Suprapubic skin (tissue), 4 donors: Measurements from ENCODE around the gene SHC1. TPM values are rescaled to one million over a fixed set of nuclear protein-coding genes. Genes with fewer than 3 reads are reported as not detected.

Experiments
- DNase-seq, 2 donors: peaks; one replicate each; pipeline ENCODE4 v3.0.0-alpha.2; 2019; ENCODE audit warnings: low spot score in 2 of 2
- H3K27ac ChIP-seq: fragments of 200-600 bp; sonication (generic); one replicate; pipeline ENCODE4 v1.5.1; 2019
- H3K27me3 ChIP-seq: fragments of 200-600 bp; sonication (generic); one replicate; pipeline ENCODE4 v1.5.1; 2019
- H3K36me3 ChIP-seq: fragments of 200-600 bp; sonication (generic); one replicate; pipeline ENCODE4 v1.5.1; 2019
- H3K4me1 ChIP-seq: fragments of 200-600 bp; sonication (generic); one replicate; pipeline ENCODE4 v1.5.1; 2019
- H3K4me3 ChIP-seq: fragments of 200-600 bp; sonication (generic); one replicate; pipeline ENCODE4 v1.5.1; 2019; ENCODE audit warnings: mild to moderate bottlenecking
- H3K9me3 ChIP-seq: fragments of 200-600 bp; sonication (generic); one replicate; pipeline ENCODE4 v1.5.1; 2019
- EP300 ChIP-seq: sonication (generic); formaldehyde crosslinking; IDR thresholded peaks from one replicate; pipeline ENCODE4 v1.6.1; 2017; ENCODE audit warnings: antibody characterized with exemption
- POLR2A ChIP-seq, 2 donors: fragments of 450-650 bp; IDR thresholded peaks; one replicate each; pipeline ENCODE4 v1.6.1; 2017; ENCODE audit warnings: antibody characterized with exemption in 2 of 2, mild to moderate bottlenecking in 2 of 2, moderate library complexity in 2 of 2
- POLR2AphosphoS5 ChIP-seq, 3 donors: sonication (generic); formaldehyde crosslinking; IDR thresholded peaks; one replicate each; pipeline ENCODE4 v1.6.1; 2017; ENCODE audit warnings: antibody characterized with exemption in 3 of 3
- WGBS: methylation state at CpG from one replicate; pipeline ENCODE4 v1.1.5; 2018; 5-methylcytosine and 5-hydroxymethylcytosine counted together
- total RNA-seq, 4 donors: library from RNA; depleted of rRNA; stranded (reverse); fragments of >200 nt; gene quantifications; one replicate each; pipeline ENCODE4 v1.1.0, GENCODE V29; 2016
- TF ChIP-seq, protein P1 (sequence below), 2 donors: fragments of 200-600 bp in 1 of 2; fragments of 450-650 bp in 1 of 2; sonication (generic) in 1 of 2; IDR thresholded peaks; one replicate each; pipeline ENCODE4 v1.5.1; 2016 to 2019; ENCODE audit warnings: antibody characterized with exemption in 2 of 2, mild to moderate bottlenecking in 1 of 2, moderate library complexity in 1 of 2

SHC1 gene, protein sequence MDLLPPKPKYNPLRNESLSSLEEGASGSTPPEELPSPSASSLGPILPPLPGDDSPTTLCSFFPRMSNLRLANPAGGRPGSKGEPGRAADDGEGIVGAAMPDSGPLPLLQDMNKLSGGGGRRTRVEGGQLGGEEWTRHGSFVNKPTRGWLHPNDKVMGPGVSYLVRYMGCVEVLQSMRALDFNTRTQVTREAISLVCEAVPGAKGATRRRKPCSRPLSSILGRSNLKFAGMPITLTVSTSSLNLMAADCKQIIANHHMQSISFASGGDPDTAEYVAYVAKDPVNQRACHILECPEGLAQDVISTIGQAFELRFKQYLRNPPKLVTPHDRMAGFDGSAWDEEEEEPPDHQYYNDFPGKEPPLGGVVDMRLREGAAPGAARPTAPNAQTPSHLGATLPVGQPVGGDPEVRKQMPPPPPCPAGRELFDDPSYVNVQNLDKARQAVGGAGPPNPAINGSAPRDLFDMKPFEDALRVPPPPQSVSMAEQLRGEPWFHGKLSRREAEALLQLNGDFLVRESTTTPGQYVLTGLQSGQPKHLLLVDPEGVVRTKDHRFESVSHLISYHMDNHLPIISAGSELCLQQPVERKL
- 100 to 1,000 TPM in 1 of 4 donors, 10 to 100 TPM in 3; 54.5 to 102 (median 69.5) TPM for total RNA-seq

DNA sequence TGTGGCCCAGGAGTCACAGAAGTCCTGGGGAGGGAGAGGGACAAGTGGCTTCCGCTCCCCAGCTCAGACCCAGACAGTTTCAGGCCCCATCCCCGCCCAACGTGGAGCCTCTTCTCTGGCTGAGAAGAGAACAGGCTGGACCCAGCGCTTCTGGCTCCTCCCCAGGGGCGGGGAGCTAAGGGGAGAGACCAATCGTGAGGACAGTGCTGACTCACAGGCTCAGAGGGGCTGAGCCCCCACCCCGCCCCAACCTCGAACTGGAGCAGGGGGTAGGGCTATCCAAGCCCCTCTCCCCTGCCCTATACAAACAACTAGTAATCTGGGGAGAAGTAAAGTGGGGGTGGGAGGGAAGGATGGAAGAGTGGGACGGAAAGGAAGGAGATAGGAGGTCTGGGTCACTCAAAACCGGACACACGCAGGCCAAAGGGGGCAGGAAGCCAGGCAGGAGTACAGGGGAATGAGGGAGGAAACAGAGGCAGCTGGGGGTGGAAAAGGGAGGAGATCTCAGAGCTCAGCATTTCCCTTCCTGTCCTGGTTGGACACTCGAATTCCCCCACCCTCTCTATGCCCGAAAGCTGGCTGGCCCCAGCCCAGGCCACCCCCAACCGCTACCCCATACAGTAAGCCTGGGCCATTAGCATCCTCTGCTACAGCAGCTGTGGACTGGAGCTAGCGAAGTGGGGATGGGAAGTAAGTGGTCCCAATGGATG, at the start of gene SHC1:
Gene SHC1, minus strand, starts transcription at position 117 of the 710 bp plus-strand sequence. CDS start 221 bp downstream, outside the sequence.
- peak within 1 kb of the TSS; percentile 97 for H3K27ac ChIP-seq
- DNase-seq, result peak; percentile 97
- H3K4me3 ChIP-seq, result peak within 1 kb of the TSS; percentile 46
- peaks cover 67% of the 10 kb centered on the region for H3K4me1 ChIP-seq
- peak in 1 of 2 donors; percentile 77 for TF ChIP-seq POLR2A (IDR thresholded peaks at IDR 0.05)
- TF ChIP-seq, protein P1, sequence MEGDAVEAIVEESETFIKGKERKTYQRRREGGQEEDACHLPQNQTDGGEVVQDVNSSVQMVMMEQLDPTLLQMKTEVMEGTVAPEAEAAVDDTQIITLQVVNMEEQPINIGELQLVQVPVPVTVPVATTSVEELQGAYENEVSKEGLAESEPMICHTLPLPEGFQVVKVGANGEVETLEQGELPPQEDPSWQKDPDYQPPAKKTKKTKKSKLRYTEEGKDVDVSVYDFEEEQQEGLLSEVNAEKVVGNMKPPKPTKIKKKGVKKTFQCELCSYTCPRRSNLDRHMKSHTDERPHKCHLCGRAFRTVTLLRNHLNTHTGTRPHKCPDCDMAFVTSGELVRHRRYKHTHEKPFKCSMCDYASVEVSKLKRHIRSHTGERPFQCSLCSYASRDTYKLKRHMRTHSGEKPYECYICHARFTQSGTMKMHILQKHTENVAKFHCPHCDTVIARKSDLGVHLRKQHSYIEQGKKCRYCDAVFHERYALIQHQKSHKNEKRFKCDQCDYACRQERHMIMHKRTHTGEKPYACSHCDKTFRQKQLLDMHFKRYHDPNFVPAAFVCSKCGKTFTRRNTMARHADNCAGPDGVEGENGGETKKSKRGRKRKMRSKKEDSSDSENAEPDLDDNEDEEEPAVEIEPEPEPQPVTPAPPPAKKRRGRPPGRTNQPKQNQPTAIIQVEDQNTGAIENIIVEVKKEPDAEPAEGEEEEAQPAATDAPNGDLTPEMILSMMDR (IDR thresholded peaks at IDR 0.05), result no peak
- peaks cover 30% of the 10 kb centered on the region for H3K36me3 ChIP-seq
- no peaks in the 10 kb centered on the region for H3K27me3 ChIP-seq
- WGBS, result 13% methylated on average over 12 of the region's 15 CpGs
- no peaks in the 10 kb centered on the region for H3K9me3 ChIP-seq

DNA sequence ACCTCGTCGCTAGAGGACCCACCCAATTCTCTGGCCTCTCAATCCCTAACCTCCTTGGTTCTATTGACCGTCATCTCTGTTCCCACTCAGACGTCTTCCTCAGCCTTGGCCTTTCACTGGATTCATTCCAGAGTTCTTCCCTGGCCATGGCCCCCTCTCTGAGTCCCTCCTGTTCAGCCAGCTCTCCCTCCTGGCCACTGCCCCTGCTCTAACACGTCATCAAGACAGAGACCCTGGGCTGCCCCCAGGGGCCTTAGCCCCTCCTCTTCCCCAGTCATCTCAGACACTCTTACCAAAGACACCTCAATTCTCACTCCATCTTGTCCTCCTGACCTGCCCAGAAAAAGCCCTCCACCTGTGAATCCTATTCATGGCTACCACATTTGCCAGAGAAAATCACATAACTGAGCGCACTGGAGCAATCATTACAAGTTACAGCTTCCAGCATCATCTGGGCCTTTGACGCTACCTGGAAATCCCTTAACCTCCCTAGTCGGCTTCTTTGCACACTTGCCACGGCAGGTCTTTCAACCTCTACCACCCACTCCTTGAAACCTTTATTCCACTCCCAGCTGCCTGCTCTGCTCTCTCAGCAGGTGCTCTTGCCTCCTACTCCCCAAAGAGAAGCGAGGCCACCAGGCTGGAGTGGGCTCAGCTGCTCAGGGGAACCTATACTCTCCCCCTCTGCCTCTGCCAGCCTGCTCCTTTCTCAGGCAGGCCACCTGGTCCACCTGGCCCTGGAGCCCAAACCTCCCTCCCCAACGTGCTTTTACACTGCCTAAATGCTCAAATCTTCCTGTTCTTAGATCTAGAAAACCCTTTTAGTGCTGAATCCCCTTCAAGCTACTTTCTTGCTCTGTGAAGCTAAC, 49.1 kb upstream of the SHC1 start:
- Histone ChIP-seq H3K4me1 (peaks cover 72% of the 10 kb centered on the region), H3K36me3 (peaks cover 17% of the 10 kb centered on the region), H3K27ac (peak overlapping the region; percentile 94), H3K4me3 (no peak overlapping the region), H3K27me3 (no peaks in the 10 kb centered on the region), H3K9me3 (no peaks in the 10 kb centered on the region)
- 64% methylated on average over 11 of the region's 11 CpGs for WGBS
- no peak for TF ChIP-seq EP300
- TF ChIP-seq POLR2A (IDR thresholded peaks at IDR 0.05), result no peak
- no peak for TF ChIP-seq POLR2AphosphoS5 (IDR thresholded peaks at IDR 0.05)
- no peak for DNase-seq

DNA sequence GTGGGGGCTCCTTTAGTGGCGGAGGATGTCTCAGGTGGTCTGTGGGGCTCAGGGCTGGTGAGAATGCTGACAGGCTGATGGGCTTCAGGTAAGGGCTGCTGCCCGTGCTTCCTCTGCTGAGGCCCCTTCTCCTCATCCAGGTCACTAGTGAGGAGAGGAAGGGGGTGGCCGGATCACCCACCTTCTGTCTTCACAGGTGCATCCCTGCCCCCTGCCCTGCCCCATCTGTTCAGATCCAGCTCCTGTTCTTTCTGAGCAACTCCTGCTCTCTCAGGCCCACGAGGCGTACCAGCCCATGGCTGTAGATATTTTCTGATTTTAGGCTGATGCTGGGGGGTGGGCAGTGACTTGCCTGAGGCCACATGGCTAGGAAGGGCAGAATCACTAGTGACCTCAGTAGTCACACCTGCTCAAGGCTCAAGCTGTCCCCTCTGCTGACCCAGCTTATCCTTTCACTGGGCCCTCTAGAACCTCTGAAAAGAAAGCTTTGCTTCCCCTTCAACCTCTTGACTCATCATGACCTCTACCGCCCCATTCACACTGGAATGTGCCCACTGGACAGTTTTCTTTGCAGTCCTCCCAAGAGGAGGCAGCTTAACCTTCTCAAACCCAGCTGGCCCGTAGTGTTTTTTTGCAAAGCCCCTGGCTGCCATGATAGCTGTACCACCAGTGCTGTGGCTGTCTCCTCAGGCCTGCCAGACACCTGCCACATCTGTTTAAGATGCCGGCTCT, 48.2 kb upstream of the SHC1 start:
- Histone ChIP-seq H3K36me3 (peaks cover 25% of the 10 kb centered on the region), H3K4me1 (peaks cover 78% of the 10 kb centered on the region), H3K9me3 (no peaks in the 10 kb centered on the region), H3K27me3 (no peaks in the 10 kb centered on the region), H3K27ac (peak overlapping the region; percentile 94), H3K4me3 (no peak overlapping the region)
- DNase-seq, result no peak
- TF ChIP-seq, protein P1 (IDR thresholded peaks at IDR 0.05), result no peak
- TF ChIP-seq POLR2A (IDR thresholded peaks at IDR 0.05) (no peak), EP300 (no peak), POLR2AphosphoS5 (IDR thresholded peaks at IDR 0.05) (no peak)
- WGBS, result 79% methylated on average over 8 of the region's 8 CpGs

DNA sequence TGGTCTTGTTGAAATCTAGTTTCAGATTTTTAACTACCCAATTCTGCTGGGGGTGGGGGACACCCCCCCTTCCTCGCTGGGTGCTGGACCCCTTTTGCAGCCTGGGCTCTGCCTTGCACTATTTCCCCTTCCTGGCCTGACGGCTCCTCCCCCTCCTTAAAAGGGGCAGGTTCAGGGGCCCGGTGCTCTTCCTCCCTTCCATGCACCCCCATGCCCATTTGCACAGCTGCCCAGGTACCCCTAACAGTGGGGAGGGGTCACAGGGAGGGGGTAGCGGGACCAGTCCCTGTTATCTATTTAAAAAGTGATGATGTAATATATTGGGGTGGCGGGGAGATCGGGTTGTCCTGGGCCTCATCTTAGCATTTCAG, 47.4 kb upstream of the SHC1 start:
- no peaks in the 10 kb centered on the region for H3K9me3 ChIP-seq
- H3K27me3 ChIP-seq, result no peaks in the 10 kb centered on the region
- H3K4me1 ChIP-seq, result peaks cover 83% of the 10 kb centered on the region
- H3K27ac ChIP-seq, result peak overlapping the region; percentile 94
- DNase-seq, result no peak
- TF ChIP-seq POLR2A (IDR thresholded peaks at IDR 0.05), result no peak
- TF ChIP-seq POLR2AphosphoS5 (IDR thresholded peaks at IDR 0.05), result no peak
- TF ChIP-seq, protein P1 (IDR thresholded peaks at IDR 0.05), result no peak
- no peak for TF ChIP-seq EP300
- H3K4me3 ChIP-seq, result peak overlapping the region; percentile 38
- H3K36me3 ChIP-seq, result peaks cover 25% of the 10 kb centered on the region
- WGBS, result 39% methylated on average over 6 of the region's 6 CpGs
